Lower leg skin (tissue), 3 donors: ENCODE results near the gene GPC1.

Experiments
- CTCF ChIP-seq, 3 donors: fragments of 450-650 bp; IDR thresholded peaks; one replicate each; pipeline ENCODE4 v1.5.1; 2016; ENCODE audit warnings: antibody characterized with exemption in 3 of 3, mild to moderate bottlenecking in 3 of 3, moderate library complexity in 2 of 3
- POLR2A ChIP-seq, 2 donors: fragments of 450-650 bp; IDR thresholded peaks; one replicate each; pipeline ENCODE4 v1.6.1; 2016 to 2017; ENCODE audit warnings: antibody characterized with exemption in 2 of 2, mild to moderate bottlenecking in 1 of 2, moderate library complexity in 1 of 2

GRCh38 chr2:240405133-240405532, 30.3 kb upstream of the GPC1 start:
- TF ChIP-seq POLR2A (IDR thresholded peaks at IDR 0.05): no peak
- no peak for TF ChIP-seq CTCF (IDR thresholded peaks at IDR 0.05)
